T-helper 2 cell (primary cell): ENCODE measurements around the gene ITGAX.

ENCODE experiments used
- DNase-seq, 5 experiments: peaks; one replicate each; pipeline versions ENCODE4 v3.0.0 to v3.0.0-alpha.2; 2012 to 2022

Gene ITGAX

GRCh38 chr16:31350275-31351005 is 4.5 kb upstream of the ITGAX start:
- peak in 1 of 5 experiments; percentile 30 for DNase-seq

GRCh38 chr16:31351246-31351941 is 3.6 kb upstream of the ITGAX start:
- DNase-seq: no peak

- no peak for DNase-seq
These were observed 3.0 kb upstream of the ITGAX start for GRCh38 chr16:31351942-31352325.

GRCh38 chr16:31352376-31353115 is 2.4 kb upstream of the ITGAX start:
- no peak for DNase-seq

GRCh38 chr16:31355431-31356100 is 590 bp downstream of the ITGAX start:
- no peak for DNase-seq

- DNase-seq: no peak
These were observed 1.8 kb downstream of the ITGAX start for GRCh38 chr16:31356566-31357323.

GRCh38 chr16:31357324-31358109 is 2.5 kb downstream of the ITGAX start:
- DNase-seq: peak in 1 of 5 experiments; percentile 66

GRCh38 chr16:31360251-31360650 is 5.3 kb downstream of the ITGAX start:
- no peak for DNase-seq

- DNase-seq: no peak
These were observed 6.5 kb downstream of the ITGAX start for GRCh38 chr16:31361201-31362110.

- DNase-seq: no peak
These were observed 7.8 kb downstream of the ITGAX start for GRCh38 chr16:31362476-31363405.

GRCh38 chr16:31363721-31364120 is 8.7 kb downstream of the ITGAX start:
- DNase-seq: no peak

- no peak for DNase-seq
These were observed 9.4 kb downstream of the ITGAX start for GRCh38 chr16:31364421-31364820.

GRCh38 chr16:31365131-31365865 is 10.3 kb downstream of the ITGAX start:
- peak in 2 of 5 experiments; percentile 46 to 60 for DNase-seq

- no peak for DNase-seq
These were observed 12.9 kb downstream of the ITGAX start for GRCh38 chr16:31367853-31368252.

- no peak for DNase-seq
These were observed 16.0 kb downstream of the ITGAX start for GRCh38 chr16:31371008-31371407.

GRCh38 chr16:31371619-31372484 is 16.9 kb downstream of the ITGAX start:
- no peak for DNase-seq

- DNase-seq: no peak
These were observed 18.3 kb downstream of the ITGAX start for GRCh38 chr16:31373235-31373634.
